ENCODE measurements around the gene TAPBP. TPM values are rescaled to one million over a fixed set of nuclear protein-coding genes. Genes with fewer than 3 reads are reported as not detected.
"Not testable (repeated sequence)": the region's sequence is repeated elsewhere in the genome, so short reads cannot be mapped to it uniquely, and the experiment has no call there.

TAPBP gene
- polyA plus RNA-seq, 3 donors: 138 to 228 (median 141) TPM

GRCh38 chr6:33347816-33348215 is 33.9 kb upstream of the TAPBP start:
- no peak for DNase-seq
- intact Hi-C loops (cut with micrococcal nuclease): no loop called here

DNA sequence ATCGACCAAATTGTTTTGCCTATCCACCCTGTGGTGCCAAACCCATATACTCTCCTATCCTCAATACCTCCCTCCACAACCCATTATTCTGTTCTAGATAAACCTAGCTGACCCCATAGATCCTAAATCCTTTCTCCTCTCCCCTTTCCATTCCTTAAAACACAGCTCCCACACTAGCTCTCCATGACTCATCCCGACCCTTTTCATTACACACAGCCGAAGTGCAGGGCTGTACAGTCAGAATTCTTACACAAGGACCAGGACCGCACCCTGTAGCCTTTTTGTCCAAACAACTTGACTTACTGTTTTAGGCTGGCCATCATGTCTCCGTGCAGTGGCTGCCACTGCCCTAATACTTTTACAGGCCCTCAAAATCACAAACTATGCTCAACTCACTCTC is 33.1 kb upstream of the TAPBP start:
- H3K79me2 ChIP-seq (ENCODE audit: insufficient read depth, low read length); H3K9me3 Mint-ChIP-seq; H3K27ac Mint-ChIP-seq; H3K9ac ChIP-seq (ENCODE audit: insufficient read depth, low read length, poor library complexity, severe bottlenecking); H2AFZ ChIP-seq (ENCODE audit: insufficient read depth, low read depth, low read length, poor library complexity, severe bottlenecking); H3K36me3 ChIP-seq (replicated peaks in 1 of 2; ENCODE audit: control insufficient read depth in 1 of 2, insufficient read depth in 2 of 2, low read length in 2 of 2); H3K27me3 Mint-ChIP-seq (ENCODE audit: low read depth in 3 of 3); H3K4me3 ChIP-seq (replicated peaks in 1 of 3; ENCODE audit: low read depth in 2 of 3, low read length in 3 of 3); H3K4me2 ChIP-seq (replicated peaks; ENCODE audit: extremely low read depth, low read length, poor library complexity, severe bottlenecking); H3K27me3 ChIP-seq (ENCODE audit: control insufficient read depth in 2 of 2, insufficient read depth in 2 of 2, low read length in 2 of 2); intact Hi-C loops (cut with micrococcal nuclease); H3K36me3 Mint-ChIP-seq; H4K20me1 ChIP-seq (ENCODE audit: insufficient read depth, low read length); DNase-seq; H3K9me3 ChIP-seq (replicated peaks in 1 of 2; ENCODE audit: control insufficient read depth in 1 of 2, insufficient read depth in 1 of 2, low read length in 2 of 2); H3K27ac ChIP-seq (ENCODE audit: low read depth in 1 of 2, low read length in 2 of 2); H3K4me3 Mint-ChIP-seq: not testable (repeated sequence)
- H3K4me1 Mint-ChIP-seq: peaks cover 12% of the 10 kb centered on the region
- WGBS (ENCODE audit: insufficient coverage): 97% methylated on average over 5 of the region's 5 CpGs
- H3K4me1 ChIP-seq (ENCODE audit: control insufficient read depth in 1 of 2, insufficient read depth in 2 of 2, low read length in 2 of 2): peaks cover 10 to 11% of the 10 kb centered on the region in 2 donors

More at GRCh38 chr6:33347816-33348215, 33.9 kb upstream of the TAPBP start:
- no peak for TF ChIP-seq CTCF (IDR thresholded peaks at IDR 0.05)
- H3K9me3 Mint-ChIP-seq: no peaks in the 10 kb centered on the region
- H3K4me3 Mint-ChIP-seq: no peak overlapping the region
- no peaks in the 10 kb centered on the region for H3K9me3 ChIP-seq (replicated peaks in 1 of 2; ENCODE audit: control insufficient read depth in 1 of 2, insufficient read depth in 1 of 2, low read length in 2 of 2)
- H3K36me3 Mint-ChIP-seq: no peaks in the 10 kb centered on the region
- no peaks in the 10 kb centered on the region for H4K20me1 ChIP-seq (ENCODE audit: insufficient read depth, low read length)
- H2AFZ ChIP-seq (ENCODE audit: insufficient read depth, low read depth, low read length, poor library complexity, severe bottlenecking): no peak overlapping the region
- H3K36me3 ChIP-seq (replicated peaks in 1 of 2; ENCODE audit: control insufficient read depth in 1 of 2, insufficient read depth in 2 of 2, low read length in 2 of 2): no peaks in the 10 kb centered on the region
- H3K9ac ChIP-seq (ENCODE audit: insufficient read depth, low read length, poor library complexity, severe bottlenecking): no peak overlapping the region
- no peak overlapping the region for H3K4me3 ChIP-seq (replicated peaks in 1 of 3; ENCODE audit: low read depth in 2 of 3, low read length in 3 of 3)
- no peaks in the 10 kb centered on the region for H3K27me3 ChIP-seq (ENCODE audit: control insufficient read depth in 2 of 2, insufficient read depth in 2 of 2, low read length in 2 of 2)
- H3K27ac ChIP-seq (ENCODE audit: low read depth in 1 of 2, low read length in 2 of 2): no peak overlapping the region
- 100% methylated on average over 2 of the region's 5 CpGs for WGBS (ENCODE audit: insufficient coverage)
- peaks cover 10 to 11% of the 10 kb centered on the region in 2 donors for H3K4me1 ChIP-seq (ENCODE audit: control insufficient read depth in 1 of 2, insufficient read depth in 2 of 2, low read length in 2 of 2)
- no peak overlapping the region for H3K27ac Mint-ChIP-seq
- no peak overlapping the region for H3K4me2 ChIP-seq (replicated peaks; ENCODE audit: extremely low read depth, low read length, poor library complexity, severe bottlenecking)
- no peaks in the 10 kb centered on the region for H3K79me2 ChIP-seq (ENCODE audit: insufficient read depth, low read length)
- peaks cover 12% of the 10 kb centered on the region for H3K4me1 Mint-ChIP-seq
- peaks cover 3 to 10% (median 9%) of the 10 kb centered on the region in 3 donors for H3K27me3 Mint-ChIP-seq (ENCODE audit: low read depth in 3 of 3)
